PC-3 (cell line): ENCODE measurements around the gene SEC22B. TPM values are rescaled to one million over a fixed set of nuclear protein-coding genes. Genes with fewer than 3 reads are reported as not detected.

Experiments used
- total RNA-seq: library from RNA; depleted of rRNA; stranded (reverse); fragments of >200 nt; gene quantifications from 2 replicates; pipeline ENCODE4 v1.2.3, GENCODE V29; 2014; rRNA removed

Gene SEC22B
- total RNA-seq, 1 experiment from 2014 or later, result 16.4 TPM

Other genes with a start within 250 kb of the SEC22B start
- 42.2 and 61.5 TPM in 2 replicates for gene NOTCH2, start 106.9 kb downstream of the SEC22B start, total RNA-seq
- gene NBPF8, start 238.5 kb upstream of the SEC22B start, total RNA-seq, result 19.3 and 19.8 TPM in 2 replicates